GM21786 (cell line): ENCODE data around the gene FKBP1B.
A peak's percentile ranks its signal among the peaks of the same experiment; 100 is the strongest.
"Not testable (repeated sequence)": the region's sequence is repeated elsewhere in the genome, so short reads cannot be mapped to it uniquely, and the experiment has no call there.

ENCODE experiments used
- ATAC-seq: cut with Tn5 transposase; IDR thresholded peaks from one replicate; pipeline ENCODE4 v1.9.1; 2021; ENCODE audit not compliant: unreplicated experiment

The FKBP1B gene

DNA sequence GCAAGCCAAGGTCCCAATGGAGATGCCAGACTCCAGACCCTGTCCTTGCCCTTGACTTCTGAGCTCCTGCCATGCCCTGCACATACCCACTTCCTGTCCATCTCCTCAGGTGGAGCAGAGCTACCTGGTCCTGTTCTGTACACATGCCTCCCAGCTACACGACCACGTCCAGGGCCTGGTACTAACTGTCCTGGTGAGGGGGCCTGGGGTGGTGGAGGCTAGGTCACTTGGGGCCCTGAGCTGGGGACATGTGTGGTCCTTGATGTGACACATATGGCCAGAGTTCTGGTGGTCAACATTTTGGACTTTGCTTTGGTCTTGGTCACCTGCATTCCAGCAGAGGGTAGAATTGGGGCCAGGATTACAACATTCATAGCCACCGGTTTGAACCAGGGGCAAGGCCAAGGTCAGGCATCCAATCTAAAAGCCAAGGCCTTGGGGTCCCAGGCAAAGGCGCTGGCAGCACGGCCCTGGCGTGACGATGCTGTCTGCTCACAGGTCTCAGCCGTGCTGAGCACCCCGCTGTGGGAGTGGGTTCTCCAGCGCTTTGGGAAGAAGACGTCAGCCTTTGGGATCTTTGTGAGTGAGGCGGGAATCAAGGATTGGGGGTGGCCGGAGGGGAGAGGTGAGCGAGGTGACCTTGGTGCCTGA lies 27.1 kb upstream of the FKBP1B start:
- ATAC-seq: no peak

DNA sequence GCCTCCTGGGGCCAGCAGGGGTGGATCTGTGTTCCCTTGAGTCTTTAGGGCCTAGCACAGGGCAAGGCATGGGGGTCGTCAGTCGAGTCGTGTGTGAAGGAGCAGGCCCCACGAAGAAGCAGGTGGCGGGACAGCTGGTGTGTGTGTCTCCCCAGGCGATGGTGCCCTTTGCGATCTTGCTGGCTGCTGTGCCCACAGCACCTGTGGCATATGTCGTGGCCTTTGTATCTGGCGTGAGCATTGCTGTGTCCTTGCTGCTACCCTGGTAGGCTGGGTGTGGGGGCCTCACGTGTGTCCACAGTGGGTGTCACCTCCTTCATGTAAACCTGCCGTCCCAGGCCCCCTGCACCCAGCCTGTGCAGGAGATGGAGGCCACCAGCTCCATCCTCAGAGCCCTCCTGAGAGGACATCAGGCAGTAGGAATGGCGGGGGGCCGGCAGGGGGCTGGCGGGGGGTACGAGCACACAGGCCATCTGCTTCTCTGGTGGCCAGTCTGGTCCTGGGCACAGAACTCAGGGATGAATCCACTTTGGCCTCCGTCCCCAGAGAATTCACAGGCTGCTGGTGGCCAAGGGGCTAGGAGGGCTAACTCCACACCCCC lies 26.5 kb upstream of the FKBP1B start:
- no peak for ATAC-seq

DNA sequence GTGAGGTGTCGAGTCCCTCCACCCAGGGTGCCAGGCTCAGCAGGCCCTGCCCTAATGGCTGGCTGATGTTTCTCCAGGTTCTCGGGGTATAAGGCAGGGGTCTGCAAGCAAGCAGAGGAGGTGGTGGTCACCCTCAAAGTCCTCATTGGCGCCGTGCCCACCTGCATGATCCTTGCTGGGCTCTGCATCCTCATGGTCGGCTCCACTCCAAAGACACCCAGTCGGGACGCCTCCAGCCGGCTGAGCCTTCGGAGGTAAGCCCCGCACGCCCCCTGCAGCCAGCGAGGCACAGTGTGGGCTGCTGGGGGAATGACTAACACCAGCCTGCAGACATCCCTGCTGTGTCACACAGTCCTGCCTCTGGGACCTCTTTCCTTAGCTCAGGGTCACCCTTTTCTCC lies 25.5 kb upstream of the FKBP1B start:
- no peak for ATAC-seq

- no peak for ATAC-seq
Observed at GRCh38 chr2:24024996-24025663, 24.4 kb upstream of the FKBP1B start.

- ATAC-seq: no peak
Observed at GRCh38 chr2:24026233-24026632, 23.3 kb upstream of the FKBP1B start.

DNA sequence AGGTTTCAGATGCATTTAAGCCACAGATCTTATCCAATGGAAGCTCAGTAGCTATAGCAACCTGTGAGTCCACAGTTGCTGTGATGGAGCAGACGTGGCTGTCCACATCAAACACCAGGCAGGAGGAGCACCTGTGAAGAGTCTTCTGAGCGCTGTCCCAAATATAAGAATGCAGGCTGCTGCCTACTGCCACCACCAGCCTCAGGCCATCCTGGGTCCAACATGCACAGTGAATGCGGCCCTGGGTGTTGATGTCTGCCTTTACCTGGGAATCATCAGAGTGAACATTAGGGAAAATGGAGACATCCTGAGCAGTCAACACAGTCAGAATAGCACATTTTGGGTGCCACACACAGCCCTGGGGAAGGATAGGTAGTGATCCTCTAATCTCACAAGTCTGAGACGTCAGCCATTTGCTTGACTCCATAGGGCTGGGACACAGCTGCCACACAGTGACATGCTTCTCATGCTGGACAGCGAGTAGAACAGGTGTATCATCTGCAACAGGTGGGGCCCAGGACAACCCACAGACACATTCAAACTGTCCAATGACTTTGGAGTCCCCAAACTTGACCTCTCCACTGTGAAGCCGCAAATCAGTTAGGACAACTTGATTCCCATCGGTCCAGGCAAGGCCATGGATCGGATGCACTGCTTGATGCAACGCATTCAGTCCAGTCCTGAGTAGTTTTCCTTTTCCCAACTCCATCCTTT lies 10.6 kb upstream of the FKBP1B start:
- ATAC-seq: no peak

DNA sequence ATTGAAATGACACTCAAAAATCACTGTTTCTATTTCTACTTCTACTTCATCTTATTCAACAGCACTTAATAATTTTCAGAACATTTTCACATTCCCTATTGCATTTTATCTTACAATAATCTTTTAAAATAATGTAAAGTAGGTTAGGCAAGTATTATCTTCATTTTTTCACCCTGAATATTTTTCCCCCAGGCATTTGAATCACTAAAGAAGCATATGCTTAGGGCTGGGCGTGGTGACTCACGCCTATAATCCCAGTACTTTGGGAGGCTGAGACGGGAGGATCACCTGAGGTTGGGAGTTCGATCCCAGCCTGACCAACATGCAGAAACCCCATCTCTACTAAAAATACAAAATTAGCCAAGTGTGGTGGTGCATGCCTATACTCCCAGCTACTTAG lies 9.0 kb upstream of the FKBP1B start:
- no peak for ATAC-seq

GRCh38 chr2:24043133-24043532 lies 6.4 kb upstream of the FKBP1B start:
- not testable (repeated sequence) for ATAC-seq

DNA sequence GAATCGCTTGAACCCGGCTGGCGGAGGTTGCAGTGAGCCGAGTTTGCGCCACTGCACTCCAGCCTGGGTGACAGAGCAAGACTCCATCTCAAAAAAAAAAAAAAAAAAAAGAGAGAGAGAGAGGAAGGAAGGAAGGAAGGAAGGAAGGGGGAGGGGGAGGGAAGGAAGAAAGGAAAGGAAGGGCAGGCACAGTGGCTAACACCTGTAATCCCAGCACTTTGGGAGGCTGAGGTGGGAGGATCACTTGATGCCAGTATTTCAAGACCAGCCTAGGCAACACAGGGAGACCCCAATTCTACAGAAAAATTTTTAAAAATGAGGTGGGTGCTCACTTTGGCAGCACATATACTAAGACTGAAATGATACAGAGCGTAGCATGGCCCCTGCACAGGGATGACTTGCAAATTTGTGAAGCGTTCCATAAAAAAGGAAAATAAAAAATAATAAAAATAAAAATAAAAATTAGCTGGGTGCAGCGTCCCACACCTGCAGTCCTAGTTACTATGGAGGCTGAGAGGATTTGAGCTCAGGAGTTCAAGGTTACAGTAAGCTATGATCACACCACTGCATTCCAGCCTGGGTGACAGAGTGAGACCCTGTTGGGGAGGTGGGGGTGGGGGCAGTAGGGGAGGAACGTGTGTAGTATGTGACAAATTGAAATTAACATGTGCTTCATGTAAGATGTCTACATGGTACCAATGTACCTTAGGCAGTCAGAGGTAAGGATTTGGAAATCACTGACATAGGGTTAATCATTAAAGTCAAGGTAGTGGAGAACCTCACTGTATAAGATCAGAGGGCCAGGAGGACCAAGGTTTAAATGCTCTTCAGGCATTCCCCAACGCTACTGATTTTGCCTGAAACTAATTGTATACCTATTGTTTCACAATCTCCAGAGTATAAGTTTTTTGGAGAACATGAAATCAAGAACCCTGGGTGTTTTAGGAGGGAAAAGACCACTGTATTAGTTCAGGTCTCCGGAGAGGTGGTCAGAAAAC lies 3.7 kb upstream of the FKBP1B start:
- ATAC-seq: no peak

DNA sequence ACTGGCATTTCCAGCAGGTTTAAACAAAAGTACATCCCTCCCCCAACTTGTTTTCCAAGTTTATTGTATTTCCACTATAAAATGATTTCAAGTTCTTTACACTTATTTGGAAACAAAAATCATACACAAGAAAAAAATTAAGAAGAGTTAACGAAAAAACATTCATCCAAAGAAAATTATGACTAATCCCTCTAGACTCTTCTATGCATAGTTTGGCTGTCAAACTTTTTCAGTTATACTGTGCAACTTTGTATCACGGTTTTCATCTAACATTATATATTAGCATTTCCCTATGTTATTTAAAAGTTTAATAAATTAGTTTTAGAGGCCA lies 3.0 kb upstream of the FKBP1B start:
- ATAC-seq: no peak

DNA sequence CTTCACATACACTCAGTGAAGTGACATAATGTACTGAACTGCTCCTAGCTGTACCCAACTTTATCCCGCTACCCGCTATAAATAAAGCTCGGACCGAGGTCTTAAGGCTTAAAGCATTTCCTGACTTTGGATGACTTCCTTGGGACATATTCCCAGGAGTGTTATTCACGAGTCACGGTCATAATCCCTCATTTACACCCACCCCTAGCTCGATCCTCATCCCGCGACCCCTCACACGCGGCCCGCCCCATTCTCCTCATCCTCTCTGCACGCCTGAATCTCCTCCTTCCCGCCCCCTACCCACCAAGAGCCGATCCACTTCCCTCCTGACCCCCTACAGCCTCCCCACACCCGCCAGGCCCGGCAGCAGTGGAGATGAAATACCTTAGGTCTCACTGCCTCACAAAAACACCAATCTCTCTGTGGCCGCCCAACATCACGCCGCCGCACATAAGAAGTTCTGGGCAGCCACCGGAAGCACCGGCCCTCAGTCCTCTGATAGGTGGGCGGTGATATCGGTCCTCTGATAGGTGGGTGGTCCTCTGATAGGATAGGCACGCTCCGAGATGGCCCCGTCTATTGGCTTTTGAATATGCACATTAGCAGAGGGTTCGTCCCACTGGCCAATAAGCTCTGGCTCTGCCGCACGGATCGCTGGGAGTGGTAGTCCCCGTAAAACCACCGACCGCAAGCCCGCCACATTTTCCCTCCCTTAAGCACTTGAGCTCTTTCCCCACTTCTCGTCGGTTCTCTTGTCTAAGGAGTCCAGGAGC lies 2.4 kb upstream of the FKBP1B start, which contains the start of gene WDCP:
TSS of gene WDCP (minus strand) at position 462 of the 773 bp plus-strand sequence. CDS start 7,897 bp downstream, outside the sequence.
- ATAC-seq: peak; percentile 100

GRCh38 chr2:24047703-24048033 lies 1.9 kb upstream of the FKBP1B start:
- ATAC-seq: no peak

- no peak for ATAC-seq
Observed at GRCh38 chr2:24048769-24049484, 614 bp upstream of the FKBP1B start.

DNA sequence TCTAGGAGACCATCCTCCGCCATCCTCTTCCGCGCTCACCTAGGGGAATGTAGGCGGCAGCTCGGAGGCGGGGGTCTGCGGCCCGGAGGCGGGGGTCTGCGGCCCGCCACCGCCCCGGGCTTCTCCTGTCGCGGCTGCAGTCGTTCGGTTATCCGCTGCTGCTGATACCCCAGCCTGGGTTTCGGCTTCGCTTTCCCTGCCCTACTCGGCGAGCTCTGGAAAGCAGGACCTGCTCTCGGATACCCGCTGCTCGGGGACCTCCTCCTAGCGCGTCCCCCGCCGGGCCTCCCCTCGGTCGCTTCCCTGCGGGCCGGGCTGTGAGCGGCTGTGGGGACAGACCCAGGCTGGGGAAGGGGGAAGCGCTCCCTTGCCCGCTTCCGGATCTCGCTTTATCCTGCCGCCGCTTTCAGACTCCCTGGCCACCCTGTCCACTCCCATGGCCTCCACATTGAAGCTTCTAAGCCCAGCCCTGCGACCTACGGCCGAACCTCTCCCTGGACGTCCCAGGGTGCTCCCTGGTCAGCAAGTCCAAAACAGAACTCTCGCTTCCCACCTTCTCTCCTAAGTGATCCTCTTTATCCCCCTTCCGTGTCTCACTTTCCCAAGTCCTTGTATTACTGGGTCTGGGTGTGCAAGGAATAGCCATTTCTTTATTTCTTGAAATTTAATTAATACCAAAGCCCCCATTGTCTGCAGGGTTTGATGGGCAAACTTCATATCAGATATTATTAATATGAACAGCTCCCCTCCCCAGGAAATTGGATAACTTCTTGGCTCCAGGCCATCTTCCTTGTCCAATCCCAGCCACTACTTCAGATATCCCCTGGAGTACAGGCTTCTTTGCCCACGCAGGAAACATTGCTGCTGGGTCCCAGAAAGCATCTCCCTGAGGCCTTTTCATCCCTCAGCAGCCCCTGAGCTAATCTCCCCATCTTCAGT lies 769 bp downstream of the FKBP1B start:
- ATAC-seq: no peak

DNA sequence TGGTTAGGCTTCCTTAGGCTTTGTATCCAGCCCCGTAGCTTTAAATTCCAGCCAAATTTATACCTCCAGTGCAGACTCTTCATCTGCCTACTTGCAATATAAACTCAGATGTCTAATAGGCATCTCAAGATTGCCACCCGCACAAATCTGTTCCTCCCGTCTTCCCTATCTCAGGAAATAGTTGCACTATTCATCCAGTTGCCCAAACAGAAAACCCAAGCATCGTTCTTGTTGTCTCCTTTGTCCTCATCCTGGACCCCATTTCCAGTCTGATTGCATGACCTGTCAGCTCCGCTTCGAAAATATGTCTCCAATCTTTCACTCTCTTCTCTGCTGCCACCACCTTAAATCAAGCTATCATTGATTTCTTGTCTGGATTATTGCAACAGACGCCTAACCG lies 2.3 kb downstream of the FKBP1B start:
- no peak for ATAC-seq

- no peak for ATAC-seq
Observed at GRCh38 chr2:24052951-24053350, 3.4 kb downstream of the FKBP1B start.

- ATAC-seq: no peak
Observed at GRCh38 chr2:24054366-24055010, 4.9 kb downstream of the FKBP1B start.

DNA sequence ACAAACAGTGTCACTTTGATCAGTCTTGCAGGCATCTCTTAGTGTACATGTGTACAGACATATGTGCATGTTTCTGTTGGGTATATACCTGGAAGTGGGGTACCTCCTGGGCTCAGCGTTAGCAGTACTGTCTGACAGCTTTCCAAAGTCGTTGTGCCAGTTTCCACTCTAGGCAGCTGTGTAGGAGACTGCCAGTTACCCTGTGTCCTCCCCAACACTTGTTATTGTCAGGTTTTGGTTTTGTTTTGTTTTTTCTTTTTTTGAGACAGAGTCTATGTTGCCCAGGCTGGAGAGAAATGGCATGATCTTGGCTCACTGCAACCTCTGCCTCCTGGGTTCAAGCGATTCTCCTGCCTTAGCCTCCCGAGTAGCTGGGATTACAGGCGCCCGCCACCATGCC lies 6.2 kb downstream of the FKBP1B start:
- ATAC-seq: no peak
